GM08714 (cell line): ENCODE measurements around the gene UMODL1.

Experiments
- H3K4me3 ChIP-seq: fragments of 200-500 bp; sonication (Bioruptor generic); 2 replicates; pipeline ENCODE4 v1.5.1; 2014; ENCODE audit warnings: mild to moderate bottlenecking, low read length, inconsistent platforms
- ZNF274 ChIP-seq: IDR thresholded peaks from 2 replicates; pipeline ENCODE4 v1.6.1; 2012; ENCODE audit warnings: mild to moderate bottlenecking, low read depth, low read length

UMODL1 gene

DNA sequence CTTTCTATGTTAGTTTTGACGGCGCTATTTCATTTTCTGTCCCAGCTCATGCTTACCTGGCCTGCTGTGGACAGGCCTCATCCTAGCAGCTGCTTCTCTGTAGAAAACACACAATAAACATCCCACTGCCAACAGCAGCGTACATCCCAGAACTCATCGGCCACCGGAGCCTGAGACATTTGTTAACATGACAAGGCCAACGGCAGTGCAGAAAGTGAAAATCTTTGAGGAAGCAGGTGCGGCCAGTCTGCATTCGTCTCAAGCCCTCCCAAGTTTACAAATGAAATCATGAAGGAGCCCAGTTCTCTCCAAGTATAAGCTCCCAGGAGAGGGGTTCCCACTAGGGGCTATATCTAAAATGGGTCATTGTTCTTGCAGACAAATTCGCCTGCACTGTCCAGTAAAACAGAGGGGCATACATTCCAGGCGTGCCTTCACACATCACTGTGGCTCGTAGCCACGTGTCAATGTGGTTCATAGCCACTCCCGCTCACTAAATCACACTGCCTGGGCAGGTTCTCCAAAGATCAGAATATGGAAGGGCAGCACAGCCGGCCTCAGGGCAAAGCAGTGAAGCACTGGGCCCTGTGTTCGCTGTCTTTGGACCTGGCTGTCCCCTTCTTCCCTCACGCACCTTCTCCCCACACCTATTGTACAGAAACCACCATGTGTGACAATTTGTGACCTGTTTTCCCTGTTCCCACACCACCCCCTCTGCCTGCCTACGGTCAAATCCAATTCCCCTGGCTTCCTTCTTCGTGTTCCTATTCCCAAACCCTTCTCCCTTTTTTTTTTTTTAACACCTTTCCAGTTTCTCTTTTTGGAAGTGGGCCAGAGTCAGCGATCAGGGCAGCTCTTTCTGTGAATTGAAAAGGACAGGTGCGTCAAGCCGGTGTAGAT, 120.8 kb downstream of the UMODL1 start:
- TF ChIP-seq ZNF274: no peak
- no peak overlapping the region for H3K4me3 ChIP-seq
